Fibroblast of skin of left quadriceps (primary cell): ENCODE measurements around the gene MTHFD1L.

ENCODE experiments used
- DNase-seq, 2 experiments: peaks; one replicate each; pipeline ENCODE4 v3.0.0-alpha.2; 2013; ENCODE audit warnings: low read depth in 2 of 2

MTHFD1L gene

GRCh38 chr6:150987855-150988464 is 122.5 kb downstream of the MTHFD1L start:
- DNase-seq, result no peak

GRCh38 chr6:150991487-150991886 is 126.0 kb downstream of the MTHFD1L start:
- no peak for DNase-seq

- no peak for DNase-seq
Observed at GRCh38 chr6:150992262-150992661, 126.8 kb downstream of the MTHFD1L start.

- no peak for DNase-seq
Observed at GRCh38 chr6:150992703-150993102, 127.2 kb downstream of the MTHFD1L start.

- no peak for DNase-seq
Observed at GRCh38 chr6:150993253-150993652, 127.8 kb downstream of the MTHFD1L start.

GRCh38 chr6:150994026-150994425 is 128.5 kb downstream of the MTHFD1L start:
- DNase-seq, result no peak

GRCh38 chr6:150996968-150997367 is 131.5 kb downstream of the MTHFD1L start:
- DNase-seq, result no peak

- DNase-seq, result peak in 1 of 2 experiments; percentile 55
Observed at GRCh38 chr6:150999107-150999506, 133.6 kb downstream of the MTHFD1L start.

GRCh38 chr6:150999576-150999975 is 134.1 kb downstream of the MTHFD1L start:
- no peak for DNase-seq

- DNase-seq, result no peak
Observed at GRCh38 chr6:151001387-151002056, 136.0 kb downstream of the MTHFD1L start.

- no peak for DNase-seq
Observed at GRCh38 chr6:151002057-151002450, 136.6 kb downstream of the MTHFD1L start.

- no peak for DNase-seq
Observed at GRCh38 chr6:151002491-151002935, 137.0 kb downstream of the MTHFD1L start.

GRCh38 chr6:151004383-151005024 is 139.0 kb downstream of the MTHFD1L start:
- peak; percentile 83 to 84 for DNase-seq

GRCh38 chr6:151005164-151005563 is 139.7 kb downstream of the MTHFD1L start:
- DNase-seq, result no peak

GRCh38 chr6:151005896-151006632 is 140.6 kb downstream of the MTHFD1L start:
- no peak for DNase-seq

GRCh38 chr6:151007076-151007475 is 141.6 kb downstream of the MTHFD1L start:
- no peak for DNase-seq

GRCh38 chr6:151007922-151008321 is 142.4 kb downstream of the MTHFD1L start:
- no peak for DNase-seq

- DNase-seq, result no peak
Observed at GRCh38 chr6:151008425-151008824, 142.9 kb downstream of the MTHFD1L start.

- no peak for DNase-seq
Observed at GRCh38 chr6:151009576-151009975, 144.1 kb downstream of the MTHFD1L start.

GRCh38 chr6:151010071-151010470 is 144.6 kb downstream of the MTHFD1L start:
- no peak for DNase-seq

GRCh38 chr6:151012321-151013294 is 147.1 kb downstream of the MTHFD1L start:
- DNase-seq, result peak; percentile 47 to 51
